B cell (primary cell): ENCODE measurements around the gene MNT. TPM values are rescaled to one million over a fixed set of nuclear protein-coding genes. Genes with fewer than 3 reads are reported as not detected.

ENCODE experiments used
- ATAC-seq: fragments of 200-7000 bp; cut with Tn5 transposase; one replicate; pipeline ENCODE4 v1.10.0; 2021; ENCODE audit warnings: low read depth, mild to moderate bottlenecking, moderate number of reproducible peaks, moderate library complexity
- CTCF ChIA-PET: fragments of 350-600 bp; sonication (Branson Sonifier 250); formaldehyde crosslinking; loops from one replicate; lab custom pipeline; 2021; ENCODE audit warnings: antibody characterized with exemption, inconsistent platforms; lab: Charles Lee
- POLR2A ChIA-PET: fragments of 350-600 bp; sonication (Branson Sonifier 250); formaldehyde crosslinking; loops from one replicate; lab custom pipeline; 2021; ENCODE audit warnings: antibody characterized with exemption; lab: Charles Lee
- DNase-seq: peaks from one replicate; pipeline ENCODE4 v3.0.0; 2013
- H2AFZ ChIP-seq: 2 replicates; pipeline ENCODE4 v1.6.1; 2012; ENCODE audit warnings: mild to moderate bottlenecking, low read depth, low read length; ENCODE audit not compliant: insufficient read depth, poor library complexity, severe bottlenecking
- H3K27ac ChIP-seq, 2 donors: 1 replicate in 1 of 2; 2 replicates in 1 of 2; pipeline ENCODE4 v1.5.1; 2012 to 2013; ENCODE audit warnings: low read length in 2 of 2, mild to moderate bottlenecking in 2 of 2, moderate library complexity in 1 of 2
- H3K27me3 ChIP-seq, 4 experiments: fragments of 200-600 bp in 1 of 4; sonication (generic) in 1 of 4; replicated peaks in 1 of 4; 1 replicate in 2 of 4; 2 replicates in 2 of 4; pipeline versions ENCODE4 v1.6.1 to v1.7.0; 2013 to 2016; ENCODE audit warnings: low read length in 3 of 4, mild to moderate bottlenecking in 2 of 4, mixed read lengths in 1 of 4, moderate library complexity in 1 of 4; ENCODE audit not compliant: insufficient read depth in 4 of 4, control insufficient read depth in 3 of 4; ENCODE audit errors: control extremely low read depth in 1 of 4
- H3K36me3 ChIP-seq, 2 experiments: replicated peaks in 1 of 2; 1 replicate in 1 of 2; 2 replicates in 1 of 2; pipeline versions ENCODE4 v1.6.1 to v1.7.1; 2013; ENCODE audit warnings: low read length in 1 of 2; ENCODE audit not compliant: insufficient read depth in 2 of 2, control insufficient read depth in 1 of 2; ENCODE audit errors: control extremely low read depth in 1 of 2, extremely low read depth in 1 of 2
- H3K4me1 ChIP-seq, 2 donors: fragments of 200-600 bp in 1 of 2; sonication (generic) in 1 of 2; 1 replicate in 1 of 2; 2 replicates in 1 of 2; pipeline versions ENCODE4 v1.5.1 to v1.6.1; 2013 to 2017; ENCODE audit warnings: low read length in 2 of 2; ENCODE audit not compliant: control insufficient read depth in 2 of 2, insufficient read depth in 2 of 2
- H3K4me2 ChIP-seq: replicated peaks from 2 replicates; pipeline ENCODE3; 2012; ENCODE audit warnings: mild to moderate bottlenecking, low read depth, low read length; ENCODE audit not compliant: poor library complexity, severe bottlenecking
- H3K4me3 ChIP-seq, 5 experiments: fragments of 200-600 bp in 1 of 5; sonication (generic) in 1 of 5; 1 replicate in 3 of 5; 2 replicates in 2 of 5; pipeline versions ENCODE4 v1.5.1 to v1.7.0; 2011 to 2016; ENCODE audit warnings: low read length in 4 of 5, mild to moderate bottlenecking in 4 of 5, low read depth in 2 of 5, control low read depth in 1 of 5, moderate library complexity in 1 of 5; ENCODE audit not compliant: insufficient read depth in 1 of 5; ENCODE audit errors: control extremely low read depth in 1 of 5, extremely low read depth in 1 of 5
- H3K79me2 ChIP-seq: fragments of 200-600 bp; sonication (generic); one replicate; pipeline ENCODE4 v1.6.0; 2016; ENCODE audit warnings: low read length; ENCODE audit not compliant: control insufficient read depth, insufficient read depth
- H3K9ac ChIP-seq: fragments of 200-600 bp; sonication (generic); 2 replicates; pipeline ENCODE4 v1.6.1; 2017; ENCODE audit warnings: mild to moderate bottlenecking, low read length, moderate library complexity
- H3K9me3 ChIP-seq, 3 donors: one replicate each; pipeline versions ENCODE4 v1.6.1 to v1.7.1; 2013; ENCODE audit warnings: low read length in 2 of 3; ENCODE audit not compliant: control insufficient read depth in 2 of 3, insufficient read depth in 1 of 3; ENCODE audit errors: control extremely low read depth in 1 of 3
- H4K20me1 ChIP-seq: 2 replicates; pipeline ENCODE4 v1.6.0; 2012; ENCODE audit warnings: mild to moderate bottlenecking, low read length; ENCODE audit not compliant: insufficient read depth, control insufficient read depth, poor library complexity, severe bottlenecking
- H3K27ac Mint-ChIP-seq: one replicate; pipeline ENCODE4 v1.8.0; 2021; ENCODE audit warnings: mixed read lengths
- H3K27me3 Mint-ChIP-seq: one replicate; pipeline ENCODE4 v1.8.0; 2021; ENCODE audit warnings: mixed read lengths
- H3K4me1 Mint-ChIP-seq: one replicate; pipeline ENCODE4 v1.8.0; 2021; ENCODE audit warnings: mixed read lengths
- H3K4me3 Mint-ChIP-seq: one replicate; pipeline ENCODE4 v1.8.0; 2021; ENCODE audit warnings: mixed read lengths
- H3K9me3 Mint-ChIP-seq: one replicate; pipeline ENCODE4 v1.8.0; 2022; ENCODE audit warnings: mixed read lengths; ENCODE audit not compliant: insufficient read depth
- EZH2 ChIP-seq: IDR thresholded peaks from 2 replicates; pipeline ENCODE4 v1.6.1; 2012; ENCODE audit warnings: borderline replicate concordance, low read depth, mild to moderate bottlenecking, moderate library complexity, low read length; ENCODE audit not compliant: insufficient read depth, poor library complexity, severe bottlenecking
- WGBS: methylation state at CpG from one replicate; pipeline ENCODE4 v1.1.5; 2013; ENCODE audit warnings: missing lambda C conversion rate; ENCODE audit not compliant: insufficient coverage; 5-methylcytosine and 5-hydroxymethylcytosine counted together
- intact Hi-C: fragments of 100-400 bp; cut with micrococcal nuclease; formaldehyde crosslinking; loops from one replicate; pipeline ENCODE4 v1.10.0; 2022
- polyA plus RNA-seq: library from polyadenylated mRNA; depleted of rRNA; stranded (reverse); fragments of >200 nt; gene quantifications from 2 replicates; pipeline ENCODE4 v1.2.3, GENCODE V29; 2012
- total RNA-seq, 2 donors: library from RNA; stranded (reverse); fragments of 120-200 nt in 1 of 2; gene quantifications; 1 replicate in 1 of 2; 2 replicates in 1 of 2; pipeline versions ENCODE4 v1.2.3 to v1.2.4, GENCODE V29; 2013 to 2022
- TF ChIP-seq, protein P1 (sequence below): fragments of 200-600 bp; IDR thresholded peaks from one replicate; pipeline ENCODE4 v1.8.0; 2022; ENCODE audit warnings: antibody characterized with exemption, mild to moderate bottlenecking

Gene MNT
- total and polyA plus RNA-seq, 2 donors (not counting 1 experiment from before 2014, with no cell fraction given), result 20.0 to 68.5 TPM

DNA sequence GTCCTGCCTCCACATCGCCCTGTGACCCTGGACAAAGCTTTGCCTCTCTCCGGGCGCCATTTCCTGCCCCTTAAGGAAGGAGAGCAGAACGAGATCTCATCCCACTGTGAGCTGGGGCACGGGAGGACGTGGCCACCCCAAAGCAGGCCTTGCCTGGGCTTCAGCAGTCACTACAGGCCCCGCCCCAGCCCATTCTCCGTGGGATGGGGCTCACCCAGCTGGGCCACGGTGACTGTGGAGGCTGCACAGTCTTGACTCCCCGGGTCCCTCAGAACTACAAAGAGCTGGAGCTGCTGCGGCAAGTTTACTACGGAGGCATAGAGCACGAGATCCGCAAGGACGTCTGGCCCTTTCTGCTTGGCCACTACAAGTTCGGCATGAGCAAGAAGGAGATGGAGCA, 28.2 kb downstream of the MNT start:
- Mint-ChIP-seq H3K27me3 (no peaks in the 10 kb centered on the region), H3K9me3 (no peaks in the 10 kb centered on the region), H3K4me1 (no peaks in the 10 kb centered on the region), H3K4me3 (no peak overlapping the region), H3K27ac (no peak overlapping the region)
- CTCF ChIA-PET, result interaction anchor here (2.3 kb wide), 1 partner anchor 10 kb away, joined by 13 read pairs; no protein-coding TSS in a partner anchor
- Histone ChIP-seq H3K9ac (no peak overlapping the region), H2AFZ (no peak overlapping the region), H3K4me1 (no peaks in the 10 kb centered on the region), H3K4me3 (no peak overlapping the region), H4K20me1 (no peaks in the 10 kb centered on the region), H3K36me3 (peaks cover 0 to 7% of the 10 kb centered on the region in 2 experiments), H3K27me3 (no peaks in the 10 kb centered on the region), H3K27ac (no peak overlapping the region), H3K4me2 (no peak overlapping the region), H3K79me2 (no peaks in the 10 kb centered on the region), H3K9me3 (no peaks in the 10 kb centered on the region)
- intact Hi-C loops, result no loop called here
- DNase-seq (no peak), ATAC-seq (no peak)
- 97% methylated on average over 16 of the region's 16 CpGs for WGBS
- TF ChIP-seq EZH2, result no peak
- TF ChIP-seq, protein P1, sequence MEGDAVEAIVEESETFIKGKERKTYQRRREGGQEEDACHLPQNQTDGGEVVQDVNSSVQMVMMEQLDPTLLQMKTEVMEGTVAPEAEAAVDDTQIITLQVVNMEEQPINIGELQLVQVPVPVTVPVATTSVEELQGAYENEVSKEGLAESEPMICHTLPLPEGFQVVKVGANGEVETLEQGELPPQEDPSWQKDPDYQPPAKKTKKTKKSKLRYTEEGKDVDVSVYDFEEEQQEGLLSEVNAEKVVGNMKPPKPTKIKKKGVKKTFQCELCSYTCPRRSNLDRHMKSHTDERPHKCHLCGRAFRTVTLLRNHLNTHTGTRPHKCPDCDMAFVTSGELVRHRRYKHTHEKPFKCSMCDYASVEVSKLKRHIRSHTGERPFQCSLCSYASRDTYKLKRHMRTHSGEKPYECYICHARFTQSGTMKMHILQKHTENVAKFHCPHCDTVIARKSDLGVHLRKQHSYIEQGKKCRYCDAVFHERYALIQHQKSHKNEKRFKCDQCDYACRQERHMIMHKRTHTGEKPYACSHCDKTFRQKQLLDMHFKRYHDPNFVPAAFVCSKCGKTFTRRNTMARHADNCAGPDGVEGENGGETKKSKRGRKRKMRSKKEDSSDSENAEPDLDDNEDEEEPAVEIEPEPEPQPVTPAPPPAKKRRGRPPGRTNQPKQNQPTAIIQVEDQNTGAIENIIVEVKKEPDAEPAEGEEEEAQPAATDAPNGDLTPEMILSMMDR, result no peak
- POLR2A ChIA-PET, result no interaction called here

DNA sequence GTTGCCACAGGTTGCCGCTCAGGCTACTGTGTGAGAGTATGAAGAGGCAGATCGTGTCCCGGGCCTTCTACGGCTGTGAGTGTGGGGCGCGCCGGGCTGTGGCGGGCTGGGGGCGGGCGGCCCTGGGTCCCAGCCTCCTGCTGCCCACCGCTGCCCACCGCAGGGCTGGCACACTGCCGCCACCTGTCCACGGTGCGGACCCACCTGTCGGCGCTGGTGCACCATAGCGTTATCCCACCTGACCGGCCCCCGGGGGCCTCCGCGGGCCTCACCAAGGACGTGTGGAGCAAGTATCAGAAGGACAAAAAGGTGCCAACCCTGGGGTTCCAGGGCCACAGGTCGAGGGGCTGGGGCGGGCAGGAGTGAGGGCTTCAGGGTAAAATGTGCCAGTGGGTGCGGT, 28.7 kb downstream of the MNT start:
- H3K4me2 ChIP-seq, result no peak overlapping the region
- DNase-seq, result no peak
- ChIA-PET CTCF (no interaction called here), POLR2A (no interaction called here)
- H3K9me3 Mint-ChIP-seq, result no peaks in the 10 kb centered on the region
- no peaks in the 10 kb centered on the region for H4K20me1 ChIP-seq
- no peaks in the 10 kb centered on the region for H3K27me3 ChIP-seq
- no peaks in the 10 kb centered on the region for H3K79me2 ChIP-seq
- H3K36me3 ChIP-seq, result peaks cover 0 to 5% of the 10 kb centered on the region in 2 experiments
- H3K9ac ChIP-seq, result no peak overlapping the region
- WGBS, result 98% methylated on average over 26 of the region's 26 CpGs
- H3K27ac Mint-ChIP-seq, result no peak overlapping the region
- intact Hi-C loops, result no loop called here
- H3K4me3 ChIP-seq, result no peak overlapping the region
- H3K27ac ChIP-seq, result no peak overlapping the region
- no peaks in the 10 kb centered on the region for H3K4me1 ChIP-seq
- H3K4me3 Mint-ChIP-seq, result no peak overlapping the region
- no peaks in the 10 kb centered on the region for H3K27me3 Mint-ChIP-seq
- H2AFZ ChIP-seq, result no peak overlapping the region
- no peaks in the 10 kb centered on the region for H3K9me3 ChIP-seq
- H3K4me1 Mint-ChIP-seq, result no peaks in the 10 kb centered on the region
- no peak for ATAC-seq
- TF ChIP-seq, protein P1, result no peak
- no peak for TF ChIP-seq EZH2
